ENCODE data around the gene PPP1R9B. TPM values are rescaled to one million over a fixed set of nuclear protein-coding genes. Genes with fewer than 3 reads are reported as not detected.

PPP1R9B gene
- total RNA-seq, 1 experiment from 2014 or later = 21.7 TPM

DNA sequence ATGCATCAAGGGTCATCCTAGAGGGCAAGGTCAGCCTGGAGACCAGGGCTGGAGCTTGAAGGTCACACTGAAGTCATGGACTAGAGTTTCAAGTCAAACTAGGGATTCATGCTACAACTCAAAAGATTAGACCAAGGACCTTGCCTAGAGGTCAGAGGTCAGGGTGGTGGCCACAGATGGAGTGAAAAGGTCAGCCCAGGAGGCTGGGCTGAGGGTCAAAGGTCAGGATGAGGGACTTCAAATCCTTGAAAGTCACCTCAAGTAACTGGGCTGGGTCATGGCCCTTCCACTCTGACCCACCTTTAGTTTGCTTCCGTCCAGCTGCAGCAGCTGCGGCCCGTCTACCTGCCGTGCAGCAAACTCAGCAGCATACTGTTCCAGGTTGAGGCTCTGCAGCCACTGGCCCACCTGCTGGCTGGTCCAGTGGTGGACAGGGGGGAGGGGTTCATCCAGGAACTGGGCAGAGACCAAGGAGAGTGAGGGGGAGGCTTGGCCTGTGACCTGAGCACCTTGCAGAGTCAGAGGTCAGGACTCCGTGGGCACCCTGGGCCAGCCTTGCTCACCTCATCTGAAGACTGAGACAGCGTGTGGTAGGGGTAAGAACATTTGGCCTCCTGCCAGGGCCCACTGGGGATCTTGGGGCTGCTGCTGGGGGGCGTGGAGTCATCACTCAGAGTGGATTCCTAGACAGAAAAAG lies 36.7 kb downstream of the PPP1R9B start:
- H3K4me1 Mint-ChIP-seq = peaks cover 21% of the 10 kb centered on the region
- H3K36me3 Mint-ChIP-seq = no peaks in the 10 kb centered on the region
- H3K4me3 Mint-ChIP-seq = no peak overlapping the region
- ChIA-PET CTCF (interaction anchor here (1.1 to 8.4 kb wide), 15 partner anchors 10 to 184 kb away, joined by 3 to 118 read pairs (median 8); partner anchors contain the start of genes PDK2 and SAMD14), POLR2A (no interaction called here)
- TF ChIP-seq MLX (CRISPR knock-in tag; IDR thresholded peaks at IDR 0.05) (no peak), TP53 (CRISPR knock-in tag; IDR thresholded peaks at IDR 0.05) (no peak), ATF1 (CRISPR knock-in tag; IDR thresholded peaks at IDR 0.05) (no peak)
- TF ChIP-seq, protein P1, sequence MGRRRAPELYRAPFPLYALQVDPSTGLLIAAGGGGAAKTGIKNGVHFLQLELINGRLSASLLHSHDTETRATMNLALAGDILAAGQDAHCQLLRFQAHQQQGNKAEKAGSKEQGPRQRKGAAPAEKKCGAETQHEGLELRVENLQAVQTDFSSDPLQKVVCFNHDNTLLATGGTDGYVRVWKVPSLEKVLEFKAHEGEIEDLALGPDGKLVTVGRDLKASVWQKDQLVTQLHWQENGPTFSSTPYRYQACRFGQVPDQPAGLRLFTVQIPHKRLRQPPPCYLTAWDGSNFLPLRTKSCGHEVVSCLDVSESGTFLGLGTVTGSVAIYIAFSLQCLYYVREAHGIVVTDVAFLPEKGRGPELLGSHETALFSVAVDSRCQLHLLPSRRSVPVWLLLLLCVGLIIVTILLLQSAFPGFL (CRISPR knock-in tag; IDR thresholded peaks at IDR 0.05; ENCODE audit: borderline replicate concordance) = 0 out of 2 replicates have a peak, but pooled peaks have one; percentile 37
- TF ChIP-seq, protein P2, sequence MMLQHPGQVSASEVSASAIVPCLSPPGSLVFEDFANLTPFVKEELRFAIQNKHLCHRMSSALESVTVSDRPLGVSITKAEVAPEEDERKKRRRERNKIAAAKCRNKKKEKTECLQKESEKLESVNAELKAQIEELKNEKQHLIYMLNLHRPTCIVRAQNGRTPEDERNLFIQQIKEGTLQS (CRISPR knock-in tag; conservative IDR thresholded peaks at IDR 0.05) = no peak
- no peak for ATAC-seq
- H3K27ac Mint-ChIP-seq = no peak overlapping the region
- DNase-seq (ENCODE audit: low spot score) = no peak
- peaks cover 32% of the 10 kb centered on the region for H3K27me3 Mint-ChIP-seq (ENCODE audit: low read depth)
- H3K9me3 Mint-ChIP-seq = no peaks in the 10 kb centered on the region

GRCh38 chr17:50112694-50113093 lies 37.8 kb downstream of the PPP1R9B start:
- Mint-ChIP-seq H3K27ac (peak overlapping the region; percentile 60; the same call in 1 of the 2 replicates), H3K27me3 (ENCODE audit: low read depth) (peaks cover 22% of the 10 kb centered on the region), H3K36me3 (no peaks in the 10 kb centered on the region), H3K4me3 (no peak overlapping the region), H3K9me3 (no peaks in the 10 kb centered on the region), H3K4me1 (peaks cover 21% of the 10 kb centered on the region)
- POLR2A ChIA-PET = no interaction called here
- DNase-seq (ENCODE audit: low spot score) (no peak), ATAC-seq (no peak)
- CTCF ChIA-PET = interaction anchor here (0.7 to 8.4 kb wide), 12 partner anchors 10 to 284 kb away, joined by 3 to 118 read pairs (median 6); partner anchors contain the start of genes LRRC59 and PDK2
- TF ChIP-seq CREB1 (CRISPR knock-in tag; IDR thresholded peaks at IDR 0.05) (no peak), AR (CRISPR knock-in tag; IDR thresholded peaks at IDR 0.05) (no peak), RORB (CRISPR knock-in tag; IDR thresholded peaks at IDR 0.05) (no peak), GRHL2 (CRISPR knock-in tag; IDR thresholded peaks at IDR 0.05; ENCODE audit: insufficient replicate concordance, severe bottlenecking) (no peak), OVOL2 (CRISPR knock-in tag; IDR thresholded peaks at IDR 0.05; ENCODE audit: borderline replicate concordance) (no peak), SMAD4 (CRISPR knock-in tag; IDR thresholded peaks at IDR 0.05) (no peak), FOXJ3 (CRISPR knock-in tag; IDR thresholded peaks at IDR 0.05; ENCODE audit: borderline replicate concordance) (no peak), USF1 (CRISPR knock-in tag; IDR thresholded peaks at IDR 0.05) (no peak), ATF6 (CRISPR knock-in tag; IDR thresholded peaks at IDR 0.05) (no peak), ZNF671 (CRISPR knock-in tag; IDR thresholded peaks at IDR 0.05) (no peak), GTF2I (CRISPR knock-in tag; conservative IDR thresholded peaks at IDR 0.05) (no peak)
- TF ChIP-seq, protein P3, sequence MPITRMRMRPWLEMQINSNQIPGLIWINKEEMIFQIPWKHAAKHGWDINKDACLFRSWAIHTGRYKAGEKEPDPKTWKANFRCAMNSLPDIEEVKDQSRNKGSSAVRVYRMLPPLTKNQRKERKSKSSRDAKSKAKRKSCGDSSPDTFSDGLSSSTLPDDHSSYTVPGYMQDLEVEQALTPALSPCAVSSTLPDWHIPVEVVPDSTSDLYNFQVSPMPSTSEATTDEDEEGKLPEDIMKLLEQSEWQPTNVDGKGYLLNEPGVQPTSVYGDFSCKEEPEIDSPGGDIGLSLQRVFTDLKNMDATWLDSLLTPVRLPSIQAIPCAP (CRISPR knock-in tag; IDR thresholded peaks at IDR 0.05) = no peak
- TF ChIP-seq, protein P4, sequence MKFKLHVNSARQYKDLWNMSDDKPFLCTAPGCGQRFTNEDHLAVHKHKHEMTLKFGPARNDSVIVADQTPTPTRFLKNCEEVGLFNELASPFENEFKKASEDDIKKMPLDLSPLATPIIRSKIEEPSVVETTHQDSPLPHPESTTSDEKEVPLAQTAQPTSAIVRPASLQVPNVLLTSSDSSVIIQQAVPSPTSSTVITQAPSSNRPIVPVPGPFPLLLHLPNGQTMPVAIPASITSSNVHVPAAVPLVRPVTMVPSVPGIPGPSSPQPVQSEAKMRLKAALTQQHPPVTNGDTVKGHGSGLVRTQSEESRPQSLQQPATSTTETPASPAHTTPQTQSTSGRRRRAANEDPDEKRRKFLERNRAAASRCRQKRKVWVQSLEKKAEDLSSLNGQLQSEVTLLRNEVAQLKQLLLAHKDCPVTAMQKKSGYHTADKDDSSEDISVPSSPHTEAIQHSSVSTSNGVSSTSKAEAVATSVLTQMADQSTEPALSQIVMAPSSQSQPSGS (CRISPR knock-in tag; IDR thresholded peaks at IDR 0.05; ENCODE audit: borderline replicate concordance, low read depth) = no peak
- TF ChIP-seq, protein P5, sequence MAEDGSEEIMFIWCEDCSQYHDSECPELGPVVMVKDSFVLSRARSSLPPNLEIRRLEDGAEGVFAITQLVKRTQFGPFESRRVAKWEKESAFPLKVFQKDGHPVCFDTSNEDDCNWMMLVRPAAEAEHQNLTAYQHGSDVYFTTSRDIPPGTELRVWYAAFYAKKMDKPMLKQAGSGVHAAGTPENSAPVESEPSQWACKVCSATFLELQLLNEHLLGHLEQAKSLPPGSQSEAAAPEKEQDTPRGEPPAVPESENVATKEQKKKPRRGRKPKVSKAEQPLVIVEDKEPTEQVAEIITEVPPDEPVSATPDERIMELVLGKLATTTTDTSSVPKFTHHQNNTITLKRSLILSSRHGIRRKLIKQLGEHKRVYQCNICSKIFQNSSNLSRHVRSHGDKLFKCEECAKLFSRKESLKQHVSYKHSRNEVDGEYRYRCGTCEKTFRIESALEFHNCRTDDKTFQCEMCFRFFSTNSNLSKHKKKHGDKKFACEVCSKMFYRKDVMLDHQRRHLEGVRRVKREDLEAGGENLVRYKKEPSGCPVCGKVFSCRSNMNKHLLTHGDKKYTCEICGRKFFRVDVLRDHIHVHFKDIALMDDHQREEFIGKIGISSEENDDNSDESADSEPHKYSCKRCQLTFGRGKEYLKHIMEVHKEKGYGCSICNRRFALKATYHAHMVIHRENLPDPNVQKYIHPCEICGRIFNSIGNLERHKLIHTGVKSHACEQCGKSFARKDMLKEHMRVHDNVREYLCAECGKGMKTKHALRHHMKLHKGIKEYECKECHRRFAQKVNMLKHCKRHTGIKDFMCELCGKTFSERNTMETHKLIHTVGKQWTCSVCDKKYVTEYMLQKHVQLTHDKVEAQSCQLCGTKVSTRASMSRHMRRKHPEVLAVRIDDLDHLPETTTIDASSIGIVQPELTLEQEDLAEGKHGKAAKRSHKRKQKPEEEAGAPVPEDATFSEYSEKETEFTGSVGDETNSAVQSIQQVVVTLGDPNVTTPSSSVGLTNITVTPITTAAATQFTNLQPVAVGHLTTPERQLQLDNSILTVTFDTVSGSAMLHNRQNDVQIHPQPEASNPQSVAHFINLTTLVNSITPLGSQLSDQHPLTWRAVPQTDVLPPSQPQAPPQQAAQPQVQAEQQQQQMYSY (CRISPR knock-in tag; IDR thresholded peaks at IDR 0.05) = no peak
- TF ChIP-seq, protein P2 (CRISPR knock-in tag; conservative IDR thresholded peaks at IDR 0.05) = no peak

Data from WTC11 (cell line).